GM12878 (cell line): Measurements from ENCODE around the gene IFRD2. TPM values are rescaled to one million over a fixed set of nuclear protein-coding genes. Genes with fewer than 3 reads are reported as not detected.
A peak's percentile ranks its signal among the peaks of the same experiment; 100 is the strongest.

Source experiments
- ATF3 ChIP-seq: IDR thresholded peaks from 2 replicates; pipeline ENCODE4 v1.6.1; 2011; ENCODE audit warnings: low read depth, mild to moderate bottlenecking, low read length, moderate library complexity, borderline replicate concordance; ENCODE audit errors: extremely low read depth
- CEBPZ ChIP-seq: fragments of 150-350 bp; IDR thresholded peaks from 2 replicates; pipeline ENCODE4 v1.6.1; 2016; ENCODE audit warnings: low read depth, low read length
- CREM ChIP-seq: IDR thresholded peaks from 2 replicates; pipeline ENCODE4 v1.6.1; 2014; ENCODE audit warnings: antibody characterized with exemption, low read depth
- CUX1 ChIP-seq: IDR thresholded peaks from 2 replicates; pipeline ENCODE4 v1.6.1; 2012; ENCODE audit warnings: improper control_type of control experiment, low read depth, low read length; ENCODE audit not compliant: insufficient replicate concordance
- ETV6 ChIP-seq, 2 experiments: fragments of 450-650 bp in 1 of 2; IDR thresholded peaks in 1 of 2; conservative IDR thresholded peaks in 1 of 2; 2 replicates each; pipeline ENCODE4 v1.6.1; 2014; ENCODE audit warnings: antibody characterized with exemption in 1 of 2, borderline replicate concordance in 1 of 2, low read depth in 1 of 2, mild to moderate bottlenecking in 1 of 2, moderate library complexity in 1 of 2
- HCFC1 ChIP-seq: fragments of 150-350 bp; IDR thresholded peaks from 2 replicates; pipeline ENCODE4 v1.6.1; 2014; ENCODE audit warnings: low read length
- MAX ChIP-seq: IDR thresholded peaks from 2 replicates; pipeline ENCODE4 v1.6.1; 2012; ENCODE audit warnings: low read depth, low read length, improper control_type of control experiment
- ZNF687 ChIP-seq: fragments of 450-650 bp; IDR thresholded peaks from 2 replicates; pipeline ENCODE4 v1.6.1; 2017; ENCODE audit warnings: mild to moderate bottlenecking, moderate library complexity
- polyA plus RNA-seq, 11 experiments: library from polyadenylated mRNA; depleted of rRNA in 4 of 11; unstranded in 6 of 11; stranded (reverse) in 5 of 11; fragments of >200 nt; fragmentation: Nextera tagmentation in 4 of 11; fragmentation: Illumina TruSeq in 1 of 11; extraction: Ambion mirVana in 4 of 11; extraction: Trizol in 1 of 11; gene quantifications; 1 replicate in 1 of 11; 2 replicates in 10 of 11; pipeline versions ENCODE4 v1.2.1 to v1.2.3, GENCODE V29; 2011 to 2016; ENCODE audit warnings: inconsistent platforms in 2 of 11, missing spikeins in 2 of 11, low read depth in 1 of 11
- total RNA-seq, 4 experiments: library from RNA; depleted of rRNA in 3 of 4; stranded (reverse); fragments of >200 nt in 3 of 4; fragmentation: Illumina TruSeq in 1 of 4; extraction: Trizol in 1 of 4; gene quantifications; 2 replicates each; pipeline versions ENCODE4 v1.2.1 to v1.2.3, GENCODE V29; 2013 to 2021

The IFRD2 gene
- total and polyA plus RNA-seq, 10 of the 15 experiments (the other 5 are each of a cell fraction or from before 2014, with no cell fraction given): 19.1 to 153 (median 80.3) TPM

- TF ChIP-seq CUX1: no peak
- peak; percentile 100 for TF ChIP-seq HCFC1
- peak; percentile 100 for TF ChIP-seq CREM
- TF ChIP-seq ZNF687: 0 out of 2 replicates have a peak, but pooled peaks have one; percentile 30
- TF ChIP-seq ETV6 (conservative IDR thresholded peaks at IDR 0.05 in 1 of 2, IDR thresholded peaks at IDR 0.05 in 1 of 2; ENCODE audit: borderline replicate concordance in 1 of 2, low read depth in 1 of 2): no peak
- TF ChIP-seq MAX: peak; percentile 83
- peak; percentile 80 for TF ChIP-seq ATF3
- TF ChIP-seq CEBPZ: no peak
Observed at GRCh38 chr3:50292159-50293078, at the start of gene IFRD2 (continued).
